GM19397 (cell line): ENCODE data around the gene USP6.
"Not testable (repeated sequence)": the region's sequence is repeated elsewhere in the genome, so short reads cannot be mapped to it uniquely, and the experiment has no call there.

ENCODE experiments used
- ATAC-seq: cut with Tn5 transposase; IDR thresholded peaks from one replicate; pipeline ENCODE4 v1.9.1; 2021; ENCODE audit warnings: mild to moderate bottlenecking, moderate library complexity; ENCODE audit not compliant: unreplicated experiment

The USP6 gene

GRCh38 chr17:5183410-5183793 lies 67.6 kb downstream of the USP6 start:
- ATAC-seq: no peak

GRCh38 chr17:5184288-5184687 lies 68.5 kb downstream of the USP6 start:
- no peak for ATAC-seq

- ATAC-seq: peak; percentile 94
Measured at GRCh38 chr17:5191541-5192417, 75.9 kb downstream of the USP6 start, which contains the start of gene ZNF594. Gene ZNF594, minus strand, starts transcription at chr17:5191868. Its CDS starts 7,612 bp downstream, at chr17:5184256.

- no peak for ATAC-seq
Measured at GRCh38 chr17:5194346-5194745, 78.5 kb downstream of the USP6 start.

GRCh38 chr17:5198472-5198871 lies 82.6 kb downstream of the USP6 start:
- ATAC-seq: no peak

- ATAC-seq: no peak
Measured at GRCh38 chr17:5200360-5200759, 84.5 kb downstream of the USP6 start.

GRCh38 chr17:5201011-5201410 lies 85.2 kb downstream of the USP6 start:
- no peak for ATAC-seq

- ATAC-seq: no peak
Measured at GRCh38 chr17:5203178-5203907, 87.5 kb downstream of the USP6 start.

GRCh38 chr17:5203908-5204294 lies 88.1 kb downstream of the USP6 start:
- ATAC-seq: no peak

GRCh38 chr17:5209396-5209795 lies 93.6 kb downstream of the USP6 start:
- no peak for ATAC-seq

- no peak for ATAC-seq
Measured at GRCh38 chr17:5210091-5210490, 94.3 kb downstream of the USP6 start.

- no peak for ATAC-seq
Measured at GRCh38 chr17:5210614-5211252, 94.9 kb downstream of the USP6 start.

GRCh38 chr17:5211458-5211857 lies 95.6 kb downstream of the USP6 start:
- no peak for ATAC-seq

GRCh38 chr17:5217562-5217961 lies 101.7 kb downstream of the USP6 start:
- not testable (repeated sequence) for ATAC-seq

GRCh38 chr17:5219536-5219935 lies 103.7 kb downstream of the USP6 start:
- ATAC-seq: no peak

- ATAC-seq: no peak
Measured at GRCh38 chr17:5220074-5220473, 104.2 kb downstream of the USP6 start.

GRCh38 chr17:5221912-5222311 lies 106.1 kb downstream of the USP6 start:
- not testable (repeated sequence) for ATAC-seq
